Cardiac septum (tissue), 1 donor: ENCODE measurements around the gene OR5B2. TPM values are rescaled to one million over a fixed set of nuclear protein-coding genes. Genes with fewer than 3 reads are reported as not detected.
"Not testable (repeated sequence)": the region's sequence is repeated elsewhere in the genome, so short reads cannot be mapped to it uniquely, and the experiment has no call there.

Source experiments
- DNase-seq: peaks from one replicate; pipeline ENCODE4 v3.0.0-alpha.2; 2020; ENCODE audit warnings: low spot score
- intact Hi-C: fragments of 100-400 bp; cut with DNase I; formaldehyde crosslinking; loops from one replicate; pipeline ENCODE4 v1.14.0; 2022
- long read RNA-seq: library from polyadenylated mRNA; unstranded; transcript quantifications from one replicate; pipeline ENCODE4 v2.0.0, GENCODE V29; 2021
- total RNA-seq: library from RNA; stranded (reverse); fragmentation: NEBNext Ultra II Directional; extraction: Animal tissue kit (Norgen Biotek cat#: 25700); gene quantifications from one replicate; pipeline ENCODE4 v1.2.1, GENCODE V29; 2021
- donor health status: DM: no; HTN: no; CAD: no.

Gene OR5B2
- total RNA-seq, result not detected
- long read RNA-seq, result 0 reads

GRCh38 chr11:58428021-58428420 lies at the start of gene OR5B2:
TSS of gene OR5B2 (minus strand) at chr11:58428121. CDS start at chr11:58423261, 4,860 bp downstream.
- intact Hi-C loops, result no loop called here
- no peak for DNase-seq

DNA sequence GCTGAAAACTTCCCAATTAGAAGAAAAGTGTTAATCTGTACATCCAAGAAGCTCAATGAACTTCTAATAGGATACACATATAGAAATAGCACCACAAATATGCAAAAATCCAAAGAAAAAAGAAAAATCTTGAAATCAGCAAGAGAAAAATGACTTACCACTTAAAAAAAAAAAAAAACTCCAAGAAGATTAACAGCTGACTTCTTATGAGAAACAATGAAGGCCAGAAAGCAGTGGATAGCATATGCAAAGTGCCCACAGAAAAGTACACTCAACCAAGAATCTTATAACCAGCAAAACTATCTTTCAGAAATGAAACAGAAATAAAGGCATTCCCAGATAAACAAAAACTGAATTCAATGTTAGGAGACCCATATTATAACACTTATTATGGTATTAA lies 44.0 kb upstream of the OR5B2 start:
- DNase-seq, result no peak
- intact Hi-C loops, result no loop called here

DNA sequence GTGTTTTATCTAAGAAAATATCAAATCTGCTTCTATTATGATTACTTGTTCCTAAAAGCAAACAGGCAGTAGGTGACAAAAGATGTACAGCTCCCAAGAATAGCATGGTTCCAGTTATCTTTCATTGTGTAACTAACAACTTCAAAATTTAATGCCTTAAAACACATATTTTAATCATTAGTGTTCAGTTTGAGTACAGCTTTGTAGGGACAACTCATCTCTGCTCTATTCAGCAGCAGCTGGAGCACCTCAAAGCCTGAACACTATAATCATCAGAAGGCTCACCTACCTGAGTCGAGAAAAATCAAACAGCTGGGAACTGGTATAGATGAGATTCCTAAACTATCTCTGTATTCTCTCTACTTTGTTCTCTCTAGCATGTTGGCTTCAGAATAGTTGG lies 38.4 kb upstream of the OR5B2 start:
- intact Hi-C loops, result no loop called here
- DNase-seq, result no peak

- DNase-seq, result no peak
- intact Hi-C loops, result no loop called here
Observed at GRCh38 chr11:58465690-58466089, 37.8 kb upstream of the OR5B2 start.

- intact Hi-C loops, result no loop called here
Observed at GRCh38 chr11:58451585-58451984, 23.7 kb upstream of the OR5B2 start.

DNA sequence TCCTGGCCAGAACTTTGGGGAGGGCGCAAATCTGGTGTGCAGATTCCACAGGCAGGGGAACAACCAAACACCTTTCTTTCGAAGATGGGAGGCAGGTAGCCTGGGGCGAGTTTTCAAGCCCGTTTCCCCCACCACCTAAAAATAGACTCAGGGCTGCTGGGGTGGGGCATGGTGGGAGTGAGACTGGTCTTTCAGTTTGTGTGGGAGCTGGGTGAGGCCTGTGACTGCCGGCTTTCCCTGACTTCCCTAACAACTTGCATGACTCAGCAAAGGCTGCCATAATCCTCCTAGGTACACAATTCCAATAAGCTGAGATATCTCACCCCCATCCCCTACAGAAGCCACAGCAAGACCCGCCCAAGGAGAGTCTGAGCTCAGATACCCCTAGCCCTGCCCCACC lies 18.4 kb upstream of the OR5B2 start:
- no peak for DNase-seq
- intact Hi-C loops, result no loop called here

More at GRCh38 chr11:58451585-58451984, 23.7 kb upstream of the OR5B2 start:
- no peak for DNase-seq

DNA sequence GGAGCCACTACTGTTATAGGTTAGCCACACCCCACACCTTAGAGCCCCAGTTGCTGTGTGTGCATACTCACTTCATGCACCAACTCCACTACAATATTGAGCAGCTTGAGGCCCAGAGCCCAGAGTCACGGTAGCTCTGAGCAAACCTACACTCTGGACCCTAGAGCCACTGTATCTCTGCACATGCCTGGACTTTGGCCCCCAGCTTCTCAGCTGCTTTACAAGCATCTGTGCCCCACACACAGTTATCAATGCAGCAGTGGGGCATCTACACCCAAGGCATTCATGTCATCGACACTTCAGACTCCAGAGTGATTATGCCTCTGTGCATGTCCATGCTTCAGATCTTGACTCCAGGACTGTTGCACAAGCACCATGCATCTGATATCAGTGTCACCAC lies 16.4 kb upstream of the OR5B2 start:
- no peak for DNase-seq
- intact Hi-C loops, result no loop called here

DNA sequence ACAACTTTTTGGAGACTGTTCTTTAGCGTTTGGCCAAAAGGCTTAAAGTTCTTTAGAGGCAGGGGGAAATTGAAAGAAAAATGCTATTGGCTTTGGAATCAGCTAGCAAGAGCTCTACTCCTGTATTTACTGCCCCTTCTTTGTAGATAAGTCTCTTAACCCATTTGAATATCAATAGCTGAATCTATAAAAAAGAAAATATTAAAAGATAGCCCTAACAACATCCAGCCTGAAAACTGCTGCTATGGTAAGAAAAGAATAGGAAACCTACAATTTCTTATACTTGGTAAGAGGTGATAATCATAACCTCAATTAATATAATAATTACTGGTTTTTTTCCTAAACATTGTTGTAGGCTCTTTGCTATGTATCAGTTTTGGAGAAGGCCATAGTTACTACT lies 14.2 kb upstream of the OR5B2 start, which contains the start of gene OR5B12:
Gene OR5B12, minus strand, starts transcription at position 101 of the 400 bp plus-strand sequence. CDS start 2,085 bp downstream, outside the sequence.
- DNase-seq, result no peak
- intact Hi-C loops, result no loop called here

DNA sequence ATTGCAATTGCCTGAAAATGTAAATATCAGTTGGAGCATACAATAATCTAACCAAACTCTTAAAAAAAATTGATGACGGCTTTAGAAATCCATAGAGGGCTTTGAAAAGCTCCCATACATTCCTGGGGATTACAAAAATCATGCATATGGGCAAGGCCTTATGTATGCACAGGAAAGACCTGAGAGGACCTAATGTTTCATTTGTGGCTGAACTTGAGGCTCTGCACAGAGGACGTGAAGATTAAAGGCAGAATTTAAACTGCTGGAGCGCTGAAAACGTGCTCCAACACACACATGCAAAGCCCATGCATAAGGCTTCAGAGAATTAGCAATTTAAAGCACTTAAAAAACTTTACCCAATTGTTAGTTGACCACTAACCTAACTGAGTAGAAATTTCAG lies 10.6 kb upstream of the OR5B2 start:
- intact Hi-C loops, result no loop called here
- no peak for DNase-seq

GRCh38 chr11:58434217-58434616 lies 6.3 kb upstream of the OR5B2 start:
- intact Hi-C loops, result no loop called here
- no peak for DNase-seq

- intact Hi-C loops, result no loop called here
- DNase-seq, result no peak
Observed at GRCh38 chr11:58433638-58434203, 5.8 kb upstream of the OR5B2 start.

- intact Hi-C loops, result no loop called here
- no peak for DNase-seq
Observed at GRCh38 chr11:58429273-58429672, 1.4 kb upstream of the OR5B2 start.

DNA sequence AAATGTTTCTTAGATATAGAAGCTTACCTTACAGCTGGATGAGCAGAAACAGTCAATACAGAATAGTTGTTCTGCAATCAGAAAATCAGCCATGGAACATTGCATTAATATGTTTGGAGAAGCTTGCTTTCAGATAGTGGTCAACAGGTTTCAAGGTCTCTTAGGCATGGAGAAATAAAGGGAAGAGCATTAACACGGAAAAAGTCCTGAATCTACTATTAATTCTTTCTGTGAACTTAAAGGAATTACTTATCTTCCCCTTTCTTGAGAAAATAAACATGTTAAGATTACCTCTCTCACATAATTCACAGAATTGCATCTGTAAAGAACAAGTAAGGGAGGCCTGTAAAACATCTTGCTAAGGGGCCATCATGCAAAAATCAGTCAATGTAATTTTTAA lies 21.1 kb downstream of the OR5B2 start, which contains the start of gene OR5B3:
Gene OR5B3, minus strand, starts transcription at position 101 of the 400 bp plus-strand sequence. CDS start 3,465 bp downstream, outside the sequence.
- intact Hi-C loops, result no loop called here
- DNase-seq, result no peak

DNA sequence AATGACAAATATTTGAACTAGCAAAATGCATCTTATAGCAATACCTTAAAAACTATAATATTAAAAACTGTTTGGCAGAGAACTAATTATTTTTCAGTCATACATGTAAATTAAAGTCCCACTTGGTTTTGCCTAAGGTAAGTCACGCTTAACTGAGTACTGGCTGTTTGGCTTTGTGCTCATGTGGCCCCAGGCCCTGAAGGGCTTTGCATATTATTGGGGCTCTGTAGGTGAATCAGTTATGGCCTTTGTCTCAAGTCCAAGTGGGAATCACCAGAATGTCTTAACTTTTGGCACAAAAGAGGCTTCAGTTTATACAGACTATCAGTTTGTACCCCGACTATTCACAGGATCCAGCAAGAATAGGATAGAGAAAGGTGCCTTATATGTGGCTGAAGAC lies 28.3 kb downstream of the OR5B2 start:
- DNase-seq, intact Hi-C loops: not testable (repeated sequence)

- DNase-seq, result no peak
- intact Hi-C loops, result no loop called here
Observed at GRCh38 chr11:58395581-58395980, 32.3 kb downstream of the OR5B2 start.

GRCh38 chr11:58394195-58394594 lies 33.7 kb downstream of the OR5B2 start:
- DNase-seq, result no peak
- intact Hi-C loops, result no loop called here

- intact Hi-C loops, result no loop called here
- no peak for DNase-seq
Observed at GRCh38 chr11:58392746-58393145, 35.2 kb downstream of the OR5B2 start.

GRCh38 chr11:58391879-58392278 lies 36.0 kb downstream of the OR5B2 start:
- DNase-seq, result no peak
- intact Hi-C loops, result no loop called here

- intact Hi-C loops, result no loop called here
- DNase-seq, result no peak
Observed at GRCh38 chr11:58390551-58391063, 37.3 kb downstream of the OR5B2 start.
